Esophagus squamous epithelium (tissue), 4 donors: Measurements from ENCODE around the gene BICC1.

Source experiments
- POLR2A ChIP-seq, 4 donors: fragments of 450-650 bp; IDR thresholded peaks; one replicate each; pipeline ENCODE4 v1.6.1; 2017; ENCODE audit warnings: antibody characterized with exemption in 4 of 4, mild to moderate bottlenecking in 4 of 4, moderate library complexity in 3 of 4
- TF ChIP-seq, protein P1 (sequence below), 6 experiments: fragments of 450-650 bp in 4 of 6; fragments of 200-600 bp in 2 of 6; sonication (generic) in 2 of 6; IDR thresholded peaks; one replicate each; pipeline ENCODE4 v1.5.1; 2016 to 2019; ENCODE audit warnings: antibody characterized with exemption in 6 of 6, mild to moderate bottlenecking in 4 of 6, moderate library complexity in 4 of 6

- TF ChIP-seq, protein P1, sequence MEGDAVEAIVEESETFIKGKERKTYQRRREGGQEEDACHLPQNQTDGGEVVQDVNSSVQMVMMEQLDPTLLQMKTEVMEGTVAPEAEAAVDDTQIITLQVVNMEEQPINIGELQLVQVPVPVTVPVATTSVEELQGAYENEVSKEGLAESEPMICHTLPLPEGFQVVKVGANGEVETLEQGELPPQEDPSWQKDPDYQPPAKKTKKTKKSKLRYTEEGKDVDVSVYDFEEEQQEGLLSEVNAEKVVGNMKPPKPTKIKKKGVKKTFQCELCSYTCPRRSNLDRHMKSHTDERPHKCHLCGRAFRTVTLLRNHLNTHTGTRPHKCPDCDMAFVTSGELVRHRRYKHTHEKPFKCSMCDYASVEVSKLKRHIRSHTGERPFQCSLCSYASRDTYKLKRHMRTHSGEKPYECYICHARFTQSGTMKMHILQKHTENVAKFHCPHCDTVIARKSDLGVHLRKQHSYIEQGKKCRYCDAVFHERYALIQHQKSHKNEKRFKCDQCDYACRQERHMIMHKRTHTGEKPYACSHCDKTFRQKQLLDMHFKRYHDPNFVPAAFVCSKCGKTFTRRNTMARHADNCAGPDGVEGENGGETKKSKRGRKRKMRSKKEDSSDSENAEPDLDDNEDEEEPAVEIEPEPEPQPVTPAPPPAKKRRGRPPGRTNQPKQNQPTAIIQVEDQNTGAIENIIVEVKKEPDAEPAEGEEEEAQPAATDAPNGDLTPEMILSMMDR (IDR thresholded peaks at IDR 0.05): no peak
- no peak for TF ChIP-seq POLR2A (IDR thresholded peaks at IDR 0.05)
Observed at GRCh38 chr10:58698777-58699356, 186.2 kb downstream of the BICC1 start.
